T-helper 1 cell treated with Interleukin-12 subunit alpha and Interleukin-12 subunit beta and Interleukin-4 antibody, amounts not matched to agents 30 μg/mL and 1 μg/mL, for 36 hours (primary cell): ENCODE measurements around the gene TMEM185B.
A peak's percentile ranks its signal among the peaks of the same experiment; 100 is the strongest.
"Not testable (repeated sequence)": the region's sequence is repeated elsewhere in the genome, so short reads cannot be mapped to it uniquely, and the experiment has no call there.

Source experiments
- H3K27ac Mint-ChIP-seq: one replicate; pipeline ENCODE4 v1.8.0; 2021; ENCODE audit warnings: mild to moderate bottlenecking, mixed read lengths
- H3K27me3 Mint-ChIP-seq: one replicate; pipeline ENCODE4 v1.8.0; 2021; ENCODE audit warnings: low read depth, mixed read lengths
- H3K36me3 Mint-ChIP-seq: one replicate; pipeline ENCODE4 v1.8.0; 2021; ENCODE audit warnings: low read depth, mixed read lengths
- H3K4me1 Mint-ChIP-seq: one replicate; pipeline ENCODE4 v1.8.0; 2021; ENCODE audit warnings: low read depth, mixed read lengths
- H3K4me3 Mint-ChIP-seq: one replicate; pipeline ENCODE4 v1.8.0; 2021; ENCODE audit warnings: mild to moderate bottlenecking, moderate library complexity, mixed read lengths
- H3K9me3 Mint-ChIP-seq: one replicate; pipeline ENCODE4 v1.8.0; 2021; ENCODE audit warnings: mixed read lengths

TMEM185B gene

DNA sequence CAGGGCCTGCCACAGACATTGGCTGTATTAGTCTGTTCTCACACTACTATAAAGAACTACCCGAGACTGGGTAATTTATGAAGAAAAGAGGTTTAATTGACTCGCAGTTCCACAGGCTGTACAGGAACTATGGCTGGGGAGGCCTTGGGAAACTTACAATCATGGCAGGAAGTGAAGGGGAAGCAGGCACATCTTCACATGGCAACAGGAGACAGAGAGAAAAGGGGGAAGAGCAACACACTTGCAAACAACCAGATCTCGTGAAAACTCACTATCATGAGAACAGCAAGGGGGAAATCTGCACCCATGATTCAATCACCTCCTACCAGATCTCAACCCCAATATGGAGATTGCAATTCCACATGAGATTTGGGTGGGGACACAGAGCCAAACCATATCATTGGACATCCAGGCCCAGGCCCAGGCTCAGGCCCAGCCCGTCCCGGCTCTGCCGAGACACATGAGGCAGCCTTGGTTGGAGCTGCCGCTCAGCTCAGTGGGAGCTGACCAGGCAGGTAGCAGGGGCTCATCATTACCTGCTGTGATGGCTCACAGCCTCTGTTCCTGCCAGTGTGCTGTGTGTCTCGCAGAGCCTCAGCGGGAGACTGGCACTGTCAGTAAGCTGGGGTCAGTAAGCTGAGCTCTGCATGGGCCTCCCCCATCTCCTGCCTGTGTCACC, 20.8 kb upstream of the TMEM185B start:
- no peak overlapping the region for H3K4me3 Mint-ChIP-seq
- H3K27ac Mint-ChIP-seq, result no peak overlapping the region
- H3K27me3 Mint-ChIP-seq, result no peaks in the 10 kb centered on the region
- peaks cover 16% of the 10 kb centered on the region for H3K9me3 Mint-ChIP-seq
- H3K36me3 Mint-ChIP-seq, result peaks cover 9% of the 10 kb centered on the region
- H3K4me1 Mint-ChIP-seq, result peaks cover 20% of the 10 kb centered on the region

- H3K4me3 Mint-ChIP-seq, result no peak overlapping the region
- H3K27ac Mint-ChIP-seq, result no peak overlapping the region
- peaks cover 16% of the 10 kb centered on the region for H3K9me3 Mint-ChIP-seq
- no peaks in the 10 kb centered on the region for H3K27me3 Mint-ChIP-seq
- peaks cover 16% of the 10 kb centered on the region for H3K4me1 Mint-ChIP-seq
- peaks cover 9% of the 10 kb centered on the region for H3K36me3 Mint-ChIP-seq
Measured at GRCh38 chr2:120243211-120243610, 20.0 kb upstream of the TMEM185B start.

- Mint-ChIP-seq H3K27ac (no peak overlapping the region), H3K9me3 (peaks cover 16% of the 10 kb centered on the region), H3K27me3 (no peaks in the 10 kb centered on the region), H3K4me1 (peaks cover 11% of the 10 kb centered on the region), H3K4me3 (no peak overlapping the region), H3K36me3 (peaks cover 9% of the 10 kb centered on the region)
Measured at GRCh38 chr2:120241684-120242083, 18.5 kb upstream of the TMEM185B start.

DNA sequence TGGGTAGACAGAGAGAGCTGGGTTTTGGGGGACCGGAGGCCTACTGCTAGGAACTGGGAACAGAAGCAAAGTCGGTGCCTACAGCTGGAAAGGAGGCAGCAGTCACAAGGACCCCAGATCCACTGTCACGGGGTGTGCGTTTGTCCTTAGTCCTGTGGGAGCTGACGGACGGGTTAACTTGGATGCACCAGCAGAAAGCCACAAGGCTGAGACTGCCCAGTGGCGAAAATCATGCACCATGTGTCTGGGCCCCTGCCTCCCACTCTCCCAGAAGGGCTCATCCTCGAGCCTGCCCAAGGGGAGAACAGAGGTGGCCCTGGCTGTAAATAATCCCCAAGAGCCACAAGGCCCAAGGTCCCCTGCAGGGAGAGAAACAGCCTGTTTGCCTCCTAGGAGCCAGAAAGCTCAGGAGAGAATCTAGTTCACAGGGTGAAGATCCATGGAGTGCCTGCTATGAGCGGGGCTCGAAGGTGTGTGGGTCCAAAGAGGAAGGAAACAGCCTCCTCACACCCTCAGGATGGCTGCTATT, 17.8 kb upstream of the TMEM185B start:
- H3K4me3 Mint-ChIP-seq, result no peak overlapping the region
- no peaks in the 10 kb centered on the region for H3K27me3 Mint-ChIP-seq
- H3K36me3 Mint-ChIP-seq, result peaks cover 9% of the 10 kb centered on the region
- H3K27ac Mint-ChIP-seq, result no peak overlapping the region
- peaks cover 11% of the 10 kb centered on the region for H3K4me1 Mint-ChIP-seq
- peaks cover 16% of the 10 kb centered on the region for H3K9me3 Mint-ChIP-seq

DNA sequence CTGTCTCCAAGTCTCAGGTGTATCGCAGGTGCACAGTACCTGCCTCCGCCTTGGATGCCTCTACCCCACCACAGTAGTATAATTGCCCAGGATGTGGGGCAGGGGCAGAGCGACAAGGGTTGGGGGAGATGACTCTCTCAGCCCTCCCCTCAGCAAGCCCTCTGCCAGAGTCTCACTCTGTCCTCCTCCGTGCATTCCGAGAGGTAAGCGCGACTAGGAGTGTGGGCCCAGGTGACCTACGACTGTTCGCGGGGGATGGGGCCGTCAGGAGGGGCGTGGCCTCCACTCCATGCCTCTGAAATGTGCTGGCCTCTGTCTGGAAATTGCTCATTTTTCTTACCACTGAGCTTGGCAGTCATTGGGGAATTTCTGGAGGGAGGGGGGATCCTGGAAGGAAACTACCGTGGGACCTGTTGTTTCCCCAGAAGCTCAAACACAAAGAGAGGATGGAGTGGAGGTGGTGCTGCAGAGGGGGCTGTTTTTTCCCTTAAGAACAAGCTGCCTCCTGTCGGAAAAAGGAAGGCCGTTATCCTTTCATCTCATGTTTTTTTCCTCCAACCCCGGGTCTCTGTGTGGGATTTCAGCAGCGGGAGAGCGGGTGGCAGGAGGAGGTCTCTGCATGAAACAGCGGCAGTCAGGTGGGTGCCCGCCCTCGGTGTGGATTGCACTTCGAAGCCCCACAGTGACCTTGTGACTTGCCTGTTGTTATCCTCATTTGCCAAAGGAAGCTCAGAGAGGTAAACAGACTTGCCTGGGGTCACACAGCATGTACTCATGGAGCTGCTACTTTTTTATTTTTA, 16.5 kb upstream of the TMEM185B start:
- no peak overlapping the region for H3K27ac Mint-ChIP-seq
- no peaks in the 10 kb centered on the region for H3K27me3 Mint-ChIP-seq
- peaks cover 11% of the 10 kb centered on the region for H3K4me1 Mint-ChIP-seq
- H3K9me3 Mint-ChIP-seq, result peaks cover 16% of the 10 kb centered on the region
- peaks cover 10% of the 10 kb centered on the region for H3K36me3 Mint-ChIP-seq
- H3K4me3 Mint-ChIP-seq, result no peak overlapping the region

DNA sequence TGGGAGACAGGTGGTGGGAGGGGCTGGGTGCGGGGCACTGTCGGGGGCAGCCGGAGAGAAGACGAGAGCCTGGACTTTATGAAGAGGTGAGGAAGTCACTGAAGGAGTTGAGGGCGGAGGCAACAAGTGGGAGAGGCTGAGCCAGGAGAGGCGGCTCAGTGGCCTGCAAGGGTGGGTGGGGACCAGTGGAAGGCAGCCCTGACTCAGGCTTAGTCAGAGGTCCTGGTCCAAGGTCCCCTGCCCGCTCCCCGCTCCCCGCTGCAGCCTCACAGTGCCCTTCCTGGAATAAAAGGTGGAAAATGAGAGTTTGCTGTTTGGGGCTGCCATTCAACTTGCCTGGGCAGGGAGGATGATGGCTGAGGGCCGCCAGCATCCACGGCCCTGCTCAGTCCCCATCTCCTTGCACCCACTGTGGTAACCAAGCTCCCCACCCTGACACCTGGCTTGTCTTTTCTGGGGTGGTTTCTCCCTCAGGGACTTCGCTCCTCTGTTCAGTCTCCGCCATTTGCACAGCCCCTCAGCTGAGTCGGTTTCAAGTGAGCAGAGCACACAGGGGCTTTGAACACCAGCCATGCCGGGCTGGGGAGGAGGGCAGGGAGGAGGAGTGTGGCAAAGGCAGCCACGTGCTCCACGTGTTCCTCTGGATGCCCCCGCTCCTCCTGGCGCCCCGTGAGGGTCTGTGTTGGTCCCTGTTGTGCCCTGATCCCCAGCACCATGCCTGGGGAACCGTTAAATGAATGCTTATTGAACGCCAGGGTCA, 15.7 kb upstream of the TMEM185B start:
- Mint-ChIP-seq H3K36me3 (peaks cover 5% of the 10 kb centered on the region), H3K9me3 (peaks cover 11% of the 10 kb centered on the region), H3K4me1 (peaks cover 14% of the 10 kb centered on the region), H3K27me3 (no peaks in the 10 kb centered on the region), H3K27ac (no peak overlapping the region), H3K4me3 (no peak overlapping the region)

DNA sequence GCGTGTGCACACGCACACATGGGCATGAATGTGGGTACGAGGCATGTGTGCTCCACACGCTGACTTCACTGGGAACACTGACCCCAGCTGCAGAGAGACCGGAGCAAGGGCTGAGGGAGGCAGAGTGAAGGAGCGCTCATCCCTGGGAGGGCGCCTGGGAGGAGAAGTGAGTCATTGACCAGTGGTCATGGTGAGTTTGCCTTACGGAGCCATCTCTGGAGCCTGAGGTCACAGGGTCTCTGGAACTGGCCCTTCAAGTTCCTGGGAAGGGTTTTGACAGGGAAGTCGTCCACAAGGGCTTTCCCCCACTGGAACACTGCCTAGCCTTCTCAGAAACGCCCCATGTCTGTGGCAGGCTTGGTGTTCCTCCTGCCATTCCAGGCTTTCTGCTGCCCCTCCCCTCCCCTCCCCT, 14.3 kb upstream of the TMEM185B start:
- Mint-ChIP-seq H3K27ac (no peak overlapping the region), H3K27me3 (no peaks in the 10 kb centered on the region), H3K4me1 (peaks cover 26% of the 10 kb centered on the region), H3K9me3 (no peaks in the 10 kb centered on the region), H3K4me3 (no peak overlapping the region), H3K36me3 (peaks cover 3% of the 10 kb centered on the region)

DNA sequence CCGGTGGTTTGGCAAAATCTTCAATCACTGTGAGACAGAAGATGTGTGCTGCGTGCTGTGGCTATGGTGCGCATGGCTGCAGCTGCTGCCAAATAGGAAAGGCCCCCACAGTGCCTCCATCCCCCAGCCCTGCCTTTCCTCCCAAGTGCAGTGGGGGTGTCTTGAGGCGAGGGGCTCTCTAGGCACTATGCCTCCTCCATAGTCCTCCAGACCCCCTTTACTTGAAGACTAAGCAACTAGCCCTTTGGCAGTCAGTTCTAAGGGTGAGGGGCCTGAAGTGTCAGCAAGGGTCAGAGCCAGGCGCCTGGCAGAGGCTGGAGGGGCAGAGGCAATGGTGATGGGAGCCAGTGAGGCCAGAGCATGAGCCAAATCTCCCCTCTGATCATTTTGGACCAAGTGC, 13.6 kb upstream of the TMEM185B start:
- no peaks in the 10 kb centered on the region for H3K27me3 Mint-ChIP-seq
- no peak overlapping the region for H3K27ac Mint-ChIP-seq
- H3K4me1 Mint-ChIP-seq, result peaks cover 23% of the 10 kb centered on the region
- peaks cover 7% of the 10 kb centered on the region for H3K36me3 Mint-ChIP-seq
- no peak overlapping the region for H3K4me3 Mint-ChIP-seq
- H3K9me3 Mint-ChIP-seq, result no peaks in the 10 kb centered on the region

- Mint-ChIP-seq H3K9me3 (no peaks in the 10 kb centered on the region), H3K4me1 (peaks cover 20% of the 10 kb centered on the region), H3K27ac (no peak overlapping the region), H3K36me3 (peaks cover 7% of the 10 kb centered on the region), H3K4me3 (no peak overlapping the region), H3K27me3 (no peaks in the 10 kb centered on the region)
Measured at GRCh38 chr2:120236316-120236715, 13.1 kb upstream of the TMEM185B start.

DNA sequence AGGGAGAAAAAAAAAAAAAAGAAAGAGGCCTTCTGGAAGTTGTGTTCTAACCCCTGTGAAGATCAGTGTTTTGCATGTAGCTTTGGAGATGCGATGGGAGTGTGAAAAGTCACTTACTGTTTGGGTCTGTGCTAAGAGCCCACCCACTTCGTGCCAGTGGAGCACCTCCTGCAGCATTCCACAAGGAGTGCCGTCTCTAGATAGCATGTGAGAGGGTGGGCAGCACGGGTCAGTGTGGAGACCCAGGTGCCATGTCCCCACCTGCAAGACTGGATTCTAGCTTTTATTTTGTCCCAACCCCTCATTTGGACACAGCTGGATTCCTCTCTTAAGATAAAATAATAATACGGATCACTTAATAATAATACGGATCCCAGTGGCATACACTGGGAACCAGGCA, 12.5 kb upstream of the TMEM185B start:
- Mint-ChIP-seq H3K36me3 (peaks cover 13% of the 10 kb centered on the region), H3K27ac (no peak overlapping the region), H3K27me3 (no peaks in the 10 kb centered on the region), H3K4me1 (peaks cover 24% of the 10 kb centered on the region), H3K4me3 (no peak overlapping the region), H3K9me3 (no peaks in the 10 kb centered on the region)

DNA sequence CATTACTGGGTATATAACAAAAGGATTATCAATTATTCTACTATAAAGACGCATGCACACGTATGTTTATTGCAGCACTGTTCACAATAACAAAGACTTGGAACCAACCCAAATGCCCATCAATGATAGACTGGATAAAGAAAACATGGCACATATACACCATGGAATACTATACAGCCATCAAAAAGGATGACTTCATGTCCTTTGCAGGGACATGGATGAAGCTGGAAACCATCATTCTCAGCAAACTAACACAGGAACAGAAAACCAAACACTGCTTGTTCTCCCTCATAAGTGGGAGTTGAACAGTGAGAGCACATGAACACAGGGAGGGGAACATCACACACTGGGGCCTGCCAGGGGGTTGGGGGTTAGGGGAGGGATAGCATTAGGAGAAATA, 12.0 kb upstream of the TMEM185B start:
- H3K27ac Mint-ChIP-seq, result peak overlapping the region; percentile 31
- H3K4me3 Mint-ChIP-seq, H3K27me3 Mint-ChIP-seq, H3K9me3 Mint-ChIP-seq: not testable (repeated sequence)
- peaks cover 17% of the 10 kb centered on the region for H3K36me3 Mint-ChIP-seq
- peaks cover 27% of the 10 kb centered on the region for H3K4me1 Mint-ChIP-seq

- H3K36me3 Mint-ChIP-seq, result peaks cover 30% of the 10 kb centered on the region
- H3K4me1 Mint-ChIP-seq, result peaks cover 45% of the 10 kb centered on the region
- peak overlapping the region; percentile 98 for H3K27ac Mint-ChIP-seq
- H3K4me3 Mint-ChIP-seq, result peak overlapping the region; percentile 96
- no peaks in the 10 kb centered on the region for H3K9me3 Mint-ChIP-seq
- H3K27me3 Mint-ChIP-seq, result no peaks in the 10 kb centered on the region
Measured at GRCh38 chr2:120233292-120233691, 10.1 kb upstream of the TMEM185B start.

GRCh38 chr2:120231974-120232635, 8.9 kb upstream of the TMEM185B start:
- no peaks in the 10 kb centered on the region for H3K9me3 Mint-ChIP-seq

GRCh38 chr2:120231564-120231973, 8.4 kb upstream of the TMEM185B start:
- Mint-ChIP-seq H3K27ac (peak overlapping the region; percentile 98), H3K4me3 (peak overlapping the region; percentile 96), H3K36me3 (peaks cover 44% of the 10 kb centered on the region), H3K9me3 (no peaks in the 10 kb centered on the region), H3K27me3 (no peaks in the 10 kb centered on the region), H3K4me1 (peaks cover 57% of the 10 kb centered on the region)

More at GRCh38 chr2:120231974-120232635, 8.9 kb upstream of the TMEM185B start:
- Mint-ChIP-seq H3K36me3 (peaks cover 41% of the 10 kb centered on the region), H3K27me3 (no peaks in the 10 kb centered on the region), H3K4me3 (peak overlapping the region; percentile 96), H3K4me1 (peaks cover 51% of the 10 kb centered on the region), H3K27ac (peak overlapping the region; percentile 98)
